GM13977 (cell line): ENCODE results near the gene ARID3B.

Source experiments
- DNase-seq: peaks from one replicate; pipeline ENCODE4 v3.0.0; 2012; ENCODE audit warnings: low spot score
- in situ Hi-C: fragments of 300-500 bp; cut with MboI; formaldehyde crosslinking; loops from one replicate; pipeline ENCODE4 v1.12.0; 2022; ENCODE audit warnings: low sequenced_read_pairs, low pct_unique_long_range_greater_than_20kb, mixed read lengths, inconsistent platforms; ENCODE audit not compliant: unreplicated experiment
- TF ChIP-seq, protein P1 (sequence below): IDR thresholded peaks from 2 replicates; pipeline ENCODE4 v1.5.1; 2012; ENCODE audit warnings: mild to moderate bottlenecking, control low read depth; ENCODE audit not compliant: insufficient read depth; ENCODE audit errors: extremely low read depth, missing control alignments

Gene ARID3B

GRCh38 chr15:74571191-74571590, 30.2 kb downstream of the ARID3B start:
- in situ Hi-C loops: no loop called here
- TF ChIP-seq, protein P1, sequence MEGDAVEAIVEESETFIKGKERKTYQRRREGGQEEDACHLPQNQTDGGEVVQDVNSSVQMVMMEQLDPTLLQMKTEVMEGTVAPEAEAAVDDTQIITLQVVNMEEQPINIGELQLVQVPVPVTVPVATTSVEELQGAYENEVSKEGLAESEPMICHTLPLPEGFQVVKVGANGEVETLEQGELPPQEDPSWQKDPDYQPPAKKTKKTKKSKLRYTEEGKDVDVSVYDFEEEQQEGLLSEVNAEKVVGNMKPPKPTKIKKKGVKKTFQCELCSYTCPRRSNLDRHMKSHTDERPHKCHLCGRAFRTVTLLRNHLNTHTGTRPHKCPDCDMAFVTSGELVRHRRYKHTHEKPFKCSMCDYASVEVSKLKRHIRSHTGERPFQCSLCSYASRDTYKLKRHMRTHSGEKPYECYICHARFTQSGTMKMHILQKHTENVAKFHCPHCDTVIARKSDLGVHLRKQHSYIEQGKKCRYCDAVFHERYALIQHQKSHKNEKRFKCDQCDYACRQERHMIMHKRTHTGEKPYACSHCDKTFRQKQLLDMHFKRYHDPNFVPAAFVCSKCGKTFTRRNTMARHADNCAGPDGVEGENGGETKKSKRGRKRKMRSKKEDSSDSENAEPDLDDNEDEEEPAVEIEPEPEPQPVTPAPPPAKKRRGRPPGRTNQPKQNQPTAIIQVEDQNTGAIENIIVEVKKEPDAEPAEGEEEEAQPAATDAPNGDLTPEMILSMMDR: no peak

DNA sequence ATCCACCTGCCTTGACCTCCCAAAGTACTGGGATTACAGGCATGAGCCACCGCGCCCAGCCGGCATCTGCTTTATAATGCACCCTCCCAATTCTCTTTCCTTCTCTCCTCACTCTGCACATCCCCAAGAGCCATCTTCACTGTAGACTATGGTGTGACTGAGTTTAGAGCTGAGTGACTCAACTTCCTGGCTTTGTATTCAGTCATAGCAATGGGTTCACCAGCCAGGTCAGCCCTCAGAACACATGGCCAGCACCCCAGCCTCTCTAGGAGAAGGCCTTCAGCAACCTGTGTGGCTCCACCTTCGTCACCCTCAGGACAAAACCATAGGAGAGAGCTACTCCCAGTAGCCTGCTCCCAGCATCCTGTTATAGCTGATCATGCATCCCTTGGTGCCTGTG, 33.0 kb downstream of the ARID3B start:
- in situ Hi-C loops: no loop called here
- no peak for DNase-seq
- TF ChIP-seq, protein P1: no peak

More at GRCh38 chr15:74571191-74571590, 30.2 kb downstream of the ARID3B start:
- DNase-seq: no peak

GRCh38 chr15:74578496-74578994, 37.5 kb downstream of the ARID3B start:
- no peak for DNase-seq
- TF ChIP-seq, protein P1: no peak
- in situ Hi-C loops: no loop called here

GRCh38 chr15:74579001-74579400, 38.0 kb downstream of the ARID3B start:
- DNase-seq: no peak
- in situ Hi-C loops: no loop called here
- TF ChIP-seq, protein P1: no peak

DNA sequence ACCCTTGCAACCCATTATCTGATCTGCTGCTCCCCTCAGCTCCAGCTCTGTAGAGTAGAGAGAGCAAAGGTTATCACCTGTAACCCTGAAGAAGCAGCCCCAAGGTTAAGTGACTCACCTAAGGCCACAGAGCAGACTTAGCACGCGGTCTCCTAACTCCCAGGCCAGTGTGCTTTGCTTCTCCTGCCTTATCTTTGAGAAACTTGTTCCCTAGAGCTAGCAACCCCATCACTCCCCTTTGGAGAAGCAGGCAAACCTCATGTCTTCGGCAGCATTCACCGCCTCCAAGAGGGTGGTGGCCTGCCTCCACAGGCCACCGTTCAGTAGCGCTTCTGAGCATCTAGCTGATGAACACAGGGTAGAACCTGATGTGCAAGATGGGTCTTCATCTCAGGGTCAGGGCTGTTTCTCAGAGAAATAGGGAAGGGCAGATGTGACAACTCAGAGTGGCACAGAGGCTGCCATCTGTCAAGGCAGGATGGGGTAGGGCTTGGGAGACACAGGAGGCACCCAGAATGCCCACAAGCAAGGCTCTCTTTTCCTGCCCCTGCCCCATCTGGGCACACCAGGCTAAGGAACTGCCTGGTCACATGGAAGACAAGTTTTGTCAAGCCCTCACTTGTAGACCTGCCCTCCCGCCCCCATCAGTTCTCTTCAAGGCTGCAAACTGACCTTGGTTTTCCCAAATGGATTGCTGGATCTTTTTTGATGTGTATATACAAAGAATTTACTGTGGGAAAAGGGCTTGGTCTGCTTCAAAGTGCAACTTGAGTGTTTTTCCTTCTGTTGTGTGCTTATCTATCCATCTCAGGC, 39.7 kb downstream of the ARID3B start:
- TF ChIP-seq, protein P1: no peak
- in situ Hi-C loops: no loop called here
- DNase-seq: no peak

DNA sequence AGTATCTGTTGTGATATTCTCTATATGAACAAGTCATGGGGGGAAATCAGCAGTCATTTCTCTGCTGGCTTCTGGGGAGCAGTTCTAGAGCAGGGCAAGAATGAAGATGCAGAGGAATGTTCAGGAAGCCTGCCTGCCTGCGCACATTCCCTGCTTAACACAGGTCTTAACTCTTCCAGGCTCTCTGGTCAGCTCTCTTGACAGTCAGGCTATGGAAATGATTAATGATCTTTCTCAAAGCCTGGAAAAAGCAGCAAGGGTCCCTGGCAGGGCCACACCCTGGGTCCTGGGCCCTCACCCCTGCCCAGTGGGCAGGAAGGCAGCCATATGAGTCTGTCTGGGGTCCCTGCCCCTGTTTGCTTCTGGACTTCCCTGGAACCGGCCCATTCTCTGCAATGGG, 43.2 kb downstream of the ARID3B start:
- in situ Hi-C loops: no loop called here
- TF ChIP-seq, protein P1: no peak
- DNase-seq: no peak

GRCh38 chr15:74584779-74585178, 43.8 kb downstream of the ARID3B start:
- DNase-seq: no peak
- TF ChIP-seq, protein P1: no peak
- in situ Hi-C loops: no loop called here
